ENCODE results near the gene NHLH1. TPM values are rescaled to one million over a fixed set of nuclear protein-coding genes. Genes with fewer than 3 reads are reported as not detected.
"Not testable (repeated sequence)": the region's sequence is repeated elsewhere in the genome, so short reads cannot be mapped to it uniquely, and the experiment has no call there.

The NHLH1 gene
- total RNA-seq, 1 experiment from 2014 or later: 1.6 TPM

- no TSS peak for BruUV-seq (replicated peaks)
- Mint-ChIP-seq H3K9me3 (ENCODE audit: low read depth, unreplicated experiment) (no peaks in the 10 kb centered on the region), H3K27ac (ENCODE audit: unreplicated experiment) (no peak overlapping the region), H3K4me1 (ENCODE audit: low read depth, unreplicated experiment) (peaks cover 17% of the 10 kb centered on the region), H3K4me3 (ENCODE audit: low read depth, unreplicated experiment) (no peak overlapping the region), H3K36me3 (ENCODE audit: insufficient read depth, unreplicated experiment) (peaks cover 8% of the 10 kb centered on the region), H3K27me3 (ENCODE audit: unreplicated experiment) (peaks cover 24% of the 10 kb centered on the region)
- intact Hi-C loops (cut with micrococcal nuclease; ENCODE audit: unreplicated experiment): loop anchor here (2.0 to 10.0 kb wide), 4 partner anchors 39 to 433 kb away; partner anchors contain the start of gene IGSF9
- no peak for DNase-seq
- no peak for TF ChIP-seq CTCF (IDR thresholded peaks at IDR 0.05; ENCODE audit: unreplicated experiment)
- CTCF ChIA-PET: interaction anchor here (1.5 to 2.7 kb wide), 3 partner anchors 23 to 126 kb away, joined by 4 to 17 read pairs (median 8); no protein-coding TSS in a partner anchor
These were observed 10.8 kb downstream of the NHLH1 start for GRCh38 chr1:160377585-160378206.

- not testable (repeated sequence) for H3K9me3 Mint-ChIP-seq (ENCODE audit: low read depth, unreplicated experiment)
These were observed 17.9 kb downstream of the NHLH1 start for GRCh38 chr1:160384812-160385211.

GRCh38 chr1:160388406-160388805 is 21.5 kb downstream of the NHLH1 start:
- DNase-seq; H3K9me3 Mint-ChIP-seq (ENCODE audit: low read depth, unreplicated experiment); H3K4me3 Mint-ChIP-seq (ENCODE audit: low read depth, unreplicated experiment); H3K36me3 Mint-ChIP-seq (ENCODE audit: insufficient read depth, unreplicated experiment); H3K27ac Mint-ChIP-seq (ENCODE audit: unreplicated experiment); intact Hi-C loops (cut with micrococcal nuclease; ENCODE audit: unreplicated experiment); BruUV-seq (replicated peaks); H3K4me1 Mint-ChIP-seq (ENCODE audit: low read depth, unreplicated experiment): not testable (repeated sequence)
- peaks cover 60% of the 10 kb centered on the region for H3K27me3 Mint-ChIP-seq (ENCODE audit: unreplicated experiment)
- CTCF ChIA-PET: interaction anchor here (0.6 to 0.7 kb wide), 2 partner anchors 243 to 328 kb away, joined by 3 to 6 read pairs; no protein-coding TSS in a partner anchor

More at GRCh38 chr1:160384812-160385211, 17.9 kb downstream of the NHLH1 start:
- CTCF ChIA-PET; H3K27ac Mint-ChIP-seq (ENCODE audit: unreplicated experiment); DNase-seq; H3K4me3 Mint-ChIP-seq (ENCODE audit: low read depth, unreplicated experiment); H3K36me3 Mint-ChIP-seq (ENCODE audit: insufficient read depth, unreplicated experiment); intact Hi-C loops (cut with micrococcal nuclease; ENCODE audit: unreplicated experiment); H3K4me1 Mint-ChIP-seq (ENCODE audit: low read depth, unreplicated experiment); BruUV-seq (replicated peaks): not testable (repeated sequence)
- H3K27me3 Mint-ChIP-seq (ENCODE audit: unreplicated experiment): peaks cover 49% of the 10 kb centered on the region

- Mint-ChIP-seq H3K9me3 (ENCODE audit: low read depth, unreplicated experiment) (no peaks in the 10 kb centered on the region), H3K36me3 (ENCODE audit: insufficient read depth, unreplicated experiment) (no peaks in the 10 kb centered on the region), H3K27ac (ENCODE audit: unreplicated experiment) (no peak overlapping the region), H3K4me3 (ENCODE audit: low read depth, unreplicated experiment) (no peak overlapping the region), H3K27me3 (ENCODE audit: unreplicated experiment) (peaks cover 54% of the 10 kb centered on the region), H3K4me1 (ENCODE audit: low read depth, unreplicated experiment) (no peaks in the 10 kb centered on the region)
- BruUV-seq (replicated peaks): no TSS peak
- intact Hi-C loops (cut with micrococcal nuclease; ENCODE audit: unreplicated experiment): no loop called here
- CTCF ChIA-PET: interaction anchor here (0.6 kb wide), 1 partner anchor 20 kb away, joined by 3 read pairs; no protein-coding TSS in a partner anchor
- no peak for TF ChIP-seq CTCF (IDR thresholded peaks at IDR 0.05; ENCODE audit: unreplicated experiment)
- DNase-seq: no peak
These were observed 27.8 kb downstream of the NHLH1 start for GRCh38 chr1:160394673-160395072.

- intact Hi-C loops (cut with micrococcal nuclease; ENCODE audit: unreplicated experiment): no loop called here
- H3K27me3 Mint-ChIP-seq (ENCODE audit: unreplicated experiment): peaks cover 56% of the 10 kb centered on the region
- TF ChIP-seq CTCF (IDR thresholded peaks at IDR 0.05; ENCODE audit: unreplicated experiment): no peak
- no peaks in the 10 kb centered on the region for H3K9me3 Mint-ChIP-seq (ENCODE audit: low read depth, unreplicated experiment)
- no TSS peak for BruUV-seq (replicated peaks)
- H3K4me1 Mint-ChIP-seq (ENCODE audit: low read depth, unreplicated experiment): peaks cover 6% of the 10 kb centered on the region
- no peak overlapping the region for H3K27ac Mint-ChIP-seq (ENCODE audit: unreplicated experiment)
- DNase-seq: no peak
- peaks cover 5% of the 10 kb centered on the region for H3K36me3 Mint-ChIP-seq (ENCODE audit: insufficient read depth, unreplicated experiment)
- CTCF ChIA-PET: interaction anchor here (0.9 kb wide), 1 partner anchor 18 kb away, joined by 3 read pairs; no protein-coding TSS in a partner anchor
- no peak overlapping the region for H3K4me3 Mint-ChIP-seq (ENCODE audit: low read depth, unreplicated experiment)
These were observed 30.8 kb downstream of the NHLH1 start for GRCh38 chr1:160397651-160398050.
